Measurements from ENCODE around the gene DAB1. TPM values are rescaled to one million over a fixed set of nuclear protein-coding genes. Genes with fewer than 3 reads are reported as not detected.

Gene DAB1
- total RNA-seq, 4 donors from 2014 or later: under 0.01 to 5.9 (median 0.61) TPM

GRCh38 chr1:57272150-57272549 lies 151.7 kb downstream of the DAB1 start:
- TF ChIP-seq POLR2A (IDR thresholded peaks at IDR 0.05): no peak
- TF ChIP-seq CTCF (IDR thresholded peaks at IDR 0.05): no peak
- no peak for DNase-seq
- no peaks in the 10 kb centered on the region for H3K36me3 ChIP-seq

GRCh38 chr1:57270927-57271698 lies 152.7 kb downstream of the DAB1 start:
- intact Hi-C loops (cut with DNase I; ENCODE audit: low total_unique reads): no loop called here
- no peak for DNase-seq
- Histone ChIP-seq H3K4me1 (no peaks in the 10 kb centered on the region), H3K36me3 (no peaks in the 10 kb centered on the region), H3K9me3 (no peaks in the 10 kb centered on the region), H3K27me3 (no peaks in the 10 kb centered on the region), H3K27ac (no peak overlapping the region), H3K4me3 (no peak overlapping the region)
- TF ChIP-seq CTCF (IDR thresholded peaks at IDR 0.05) (no peak), POLR2A (IDR thresholded peaks at IDR 0.05) (no peak)

More at GRCh38 chr1:57272150-57272549, 151.7 kb downstream of the DAB1 start:
- Histone ChIP-seq H3K9me3 (no peaks in the 10 kb centered on the region), H3K27me3 (no peaks in the 10 kb centered on the region), H3K4me3 (no peak overlapping the region), H3K4me1 (no peaks in the 10 kb centered on the region), H3K27ac (no peak overlapping the region)
- intact Hi-C loops (cut with DNase I; ENCODE audit: low total_unique reads): no loop called here

GRCh38 chr1:57269630-57270225 lies 154.1 kb downstream of the DAB1 start:
- TF ChIP-seq CTCF (IDR thresholded peaks at IDR 0.05): no peak
- TF ChIP-seq POLR2A (IDR thresholded peaks at IDR 0.05): no peak
- H3K36me3 ChIP-seq: no peaks in the 10 kb centered on the region
- no peaks in the 10 kb centered on the region for H3K4me1 ChIP-seq
- H3K4me3 ChIP-seq: no peak overlapping the region
- no peaks in the 10 kb centered on the region for H3K27me3 ChIP-seq
- H3K27ac ChIP-seq: no peak overlapping the region
- DNase-seq: no peak
- no peaks in the 10 kb centered on the region for H3K9me3 ChIP-seq
- intact Hi-C loops (cut with DNase I; ENCODE audit: low total_unique reads): no loop called here

GRCh38 chr1:57265104-57265503 lies 158.8 kb downstream of the DAB1 start:
- Histone ChIP-seq H3K27ac (no peak overlapping the region), H3K9me3 (no peaks in the 10 kb centered on the region), H3K4me1 (no peaks in the 10 kb centered on the region), H3K36me3 (no peaks in the 10 kb centered on the region), H3K27me3 (no peaks in the 10 kb centered on the region), H3K4me3 (no peak overlapping the region)
- intact Hi-C loops (cut with DNase I; ENCODE audit: low total_unique reads): no loop called here
- DNase-seq: no peak
- TF ChIP-seq POLR2A (IDR thresholded peaks at IDR 0.05) (no peak), CTCF (IDR thresholded peaks at IDR 0.05) (no peak)

GRCh38 chr1:57262472-57262871 lies 161.4 kb downstream of the DAB1 start:
- TF ChIP-seq POLR2A (IDR thresholded peaks at IDR 0.05): no peak
- TF ChIP-seq CTCF (IDR thresholded peaks at IDR 0.05): no peak
- intact Hi-C loops (cut with DNase I; ENCODE audit: low total_unique reads): no loop called here
- Histone ChIP-seq H3K27ac (no peak overlapping the region), H3K4me1 (no peaks in the 10 kb centered on the region), H3K36me3 (no peaks in the 10 kb centered on the region), H3K9me3 (no peaks in the 10 kb centered on the region), H3K27me3 (no peaks in the 10 kb centered on the region), H3K4me3 (no peak overlapping the region)
- DNase-seq: no peak
